Keratinocyte (primary cell): Measurements from ENCODE around the gene LSAMP. TPM values are rescaled to one million over a fixed set of nuclear protein-coding genes. Genes with fewer than 3 reads are reported as not detected.

ENCODE experiments used
- DNase-seq: peaks from one replicate; pipeline ENCODE4 v3.0.0-alpha.2; 2011; ENCODE audit warnings: low read depth, missing footprints, low spot score
- FAIRE-seq: peaks from 2 replicates; lab custom pipeline; 2011; peaks lifted over from hg19 to GRCh38; lab: Jason Lieb, UNC
- H2AFZ ChIP-seq: 2 replicates; pipeline ENCODE4 v1.6.0; 2012; ENCODE audit warnings: low read length, control low read depth, inconsistent platforms; ENCODE audit not compliant: control insufficient read depth
- H3K27ac ChIP-seq: 2 replicates; pipeline ENCODE4 v1.5.1; 2011; ENCODE audit warnings: low read length; ENCODE audit not compliant: control insufficient read depth, insufficient read depth
- H3K27me3 ChIP-seq: 3 replicates; pipeline ENCODE4 v1.6.0; 2011; ENCODE audit warnings: low read length; ENCODE audit not compliant: control insufficient read depth, insufficient read depth; ENCODE audit errors: extremely low read depth
- H3K36me3 ChIP-seq, 2 experiments: 2 replicates in 1 of 2; 3 replicates in 1 of 2; pipeline ENCODE4 v1.5.1; 2011; ENCODE audit warnings: low read length in 2 of 2, mild to moderate bottlenecking in 1 of 2; ENCODE audit not compliant: control insufficient read depth in 2 of 2, insufficient read depth in 2 of 2; ENCODE audit errors: extremely low read depth in 1 of 2
- H3K4me1 ChIP-seq: 3 replicates; pipeline ENCODE4 v1.5.1; 2011; ENCODE audit warnings: low read length; ENCODE audit not compliant: control insufficient read depth, insufficient read depth; ENCODE audit errors: extremely low read depth
- H3K4me2 ChIP-seq: 3 replicates; pipeline ENCODE4 v1.6.0; 2011; ENCODE audit warnings: low read depth, low read length; ENCODE audit not compliant: control insufficient read depth, insufficient read depth; ENCODE audit errors: extremely low read depth
- H3K4me3 ChIP-seq, 3 experiments: fragments of 200-600 bp in 1 of 3; sonication (generic) in 1 of 3; 2 replicates in 2 of 3; 3 replicates in 1 of 3; pipeline ENCODE4 v1.5.1; 2011 to 2016; ENCODE audit warnings: low read length in 3 of 3, mild to moderate bottlenecking in 3 of 3, control low read depth in 2 of 3, inconsistent platforms in 1 of 3, low read depth in 1 of 3, mixed read lengths in 1 of 3, mixed run types in 1 of 3, moderate library complexity in 1 of 3; ENCODE audit not compliant: control insufficient read depth in 2 of 3, insufficient read depth in 2 of 3; ENCODE audit errors: extremely low read depth in 1 of 3
- H3K79me2 ChIP-seq: 2 replicates; pipeline ENCODE4 v1.6.0; 2012; ENCODE audit warnings: low read length; ENCODE audit not compliant: control insufficient read depth, insufficient read depth
- H3K9ac ChIP-seq: 3 replicates; pipeline ENCODE4 v1.6.0; 2011; ENCODE audit warnings: low read length; ENCODE audit not compliant: control insufficient read depth, insufficient read depth; ENCODE audit errors: extremely low read depth
- H3K9me1 ChIP-seq: 3 replicates; pipeline ENCODE4 v1.6.0; 2011; ENCODE audit warnings: low read length; ENCODE audit not compliant: control insufficient read depth, insufficient read depth; ENCODE audit errors: extremely low read depth
- H3K9me3 ChIP-seq: 2 replicates; pipeline ENCODE4 v1.5.1; 2012; ENCODE audit warnings: low read depth, low read length; ENCODE audit not compliant: control insufficient read depth
- H4K20me1 ChIP-seq: 3 replicates; pipeline ENCODE4 v1.6.0; 2011; ENCODE audit warnings: low read length; ENCODE audit not compliant: control insufficient read depth, insufficient read depth; ENCODE audit errors: extremely low read depth
- CTCF ChIP-seq, 3 experiments: IDR thresholded peaks in 1 of 3; conservative IDR thresholded peaks in 1 of 3; optimal IDR thresholded peaks in 1 of 3; 2 replicates in 2 of 3; 3 replicates in 1 of 3; pipeline versions ENCODE3 to v1.5.1; 2011; ENCODE audit warnings: low read length in 3 of 3, mild to moderate bottlenecking in 3 of 3, moderate library complexity in 2 of 3, control low read depth in 1 of 3, inconsistent platforms in 1 of 3; ENCODE audit not compliant: insufficient read depth in 2 of 3; ENCODE audit errors: extremely low read depth in 1 of 3
- EZH2 ChIP-seq: IDR thresholded peaks from one replicate; pipeline ENCODE4 v1.6.1; 2012; ENCODE audit warnings: inconsistent platforms, mild to moderate bottlenecking, low read length, moderate library complexity
- dilution Hi-C: fragments of 300-500 bp; cut with MboI; formaldehyde crosslinking; loops from one replicate; pipeline ENCODE4 v1.7.0; 2020; ENCODE audit warnings: low sequenced_read_pairs; ENCODE audit not compliant: extremely low pct_ligation_motif_present
- polyA plus RNA-seq, 5 experiments: library from polyadenylated mRNA; depleted of rRNA in 3 of 5; stranded (reverse) in 3 of 5; stranded (forward) in 1 of 5; unstranded in 1 of 5; fragments of >200 nt; gene quantifications; 1 replicate in 1 of 5; 2 replicates in 3 of 5; 3 replicates in 1 of 5; pipeline versions ENCODE4 v1.2.1 to v1.2.3, GENCODE V29; 2011 to 2012; ENCODE audit warnings: missing spikeins in 2 of 5, low read depth in 1 of 5, low replicate concordance in 1 of 5

Gene LSAMP
- polyA plus RNA-seq, 1 donor (not counting 4 experiments of a cell fraction or from before 2014, with no cell fraction given): 0.12 TPM

- FAIRE-seq: no peak
These were observed 522.5 kb downstream of the LSAMP start for GRCh38 chr3:115922681-115923347.

GRCh38 chr3:115921711-115922110, 523.6 kb downstream of the LSAMP start:
- H3K4me1 ChIP-seq: no peaks in the 10 kb centered on the region
- H3K4me2 ChIP-seq: no peak overlapping the region
- no peak overlapping the region for H2AFZ ChIP-seq
- no peaks in the 10 kb centered on the region for H3K9me3 ChIP-seq
- H3K27me3 ChIP-seq: no peaks in the 10 kb centered on the region
- TF ChIP-seq EZH2 (no peak), CTCF (optimal IDR thresholded peaks at IDR 0.05 in 1 of 3, IDR thresholded peaks at IDR 0.05 in 1 of 3, conservative IDR thresholded peaks at IDR 0.05 in 1 of 3; ENCODE audit: extremely low read depth in 1 of 3, insufficient read depth in 2 of 3, low read length in 3 of 3) (no peak)
- no peak for DNase-seq
- H3K79me2 ChIP-seq: no peaks in the 10 kb centered on the region
- H3K4me3 ChIP-seq: no peak overlapping the region
- H4K20me1 ChIP-seq: no peaks in the 10 kb centered on the region
- H3K36me3 ChIP-seq: no peaks in the 10 kb centered on the region
- no peaks in the 10 kb centered on the region for H3K9me1 ChIP-seq
- H3K9ac ChIP-seq: no peak overlapping the region
- H3K27ac ChIP-seq: no peak overlapping the region
- no peak for FAIRE-seq
- dilution Hi-C loops: no loop called here

More at GRCh38 chr3:115922681-115923347, 522.5 kb downstream of the LSAMP start:
- no peaks in the 10 kb centered on the region for H3K79me2 ChIP-seq
- H2AFZ ChIP-seq: no peak overlapping the region
- no peaks in the 10 kb centered on the region for H3K9me3 ChIP-seq
- H3K9ac ChIP-seq: no peak overlapping the region
- H3K9me1 ChIP-seq: no peaks in the 10 kb centered on the region
- no peak overlapping the region for H3K4me3 ChIP-seq
- H4K20me1 ChIP-seq: no peaks in the 10 kb centered on the region
- no peak for DNase-seq
- no peaks in the 10 kb centered on the region for H3K4me1 ChIP-seq
- no peaks in the 10 kb centered on the region for H3K36me3 ChIP-seq
- no peak overlapping the region for H3K4me2 ChIP-seq
- no peaks in the 10 kb centered on the region for H3K27me3 ChIP-seq
- TF ChIP-seq CTCF (optimal IDR thresholded peaks at IDR 0.05 in 1 of 3, IDR thresholded peaks at IDR 0.05 in 1 of 3, conservative IDR thresholded peaks at IDR 0.05 in 1 of 3; ENCODE audit: extremely low read depth in 1 of 3, insufficient read depth in 2 of 3, low read length in 3 of 3) (peak; percentile 31 to 76 (median 63)), EZH2 (no peak)
- dilution Hi-C loops: no loop called here
- no peak overlapping the region for H3K27ac ChIP-seq
